GM21526 (cell line): ENCODE measurements around the gene OR4E2.
"Not testable (repeated sequence)": the region's sequence is repeated elsewhere in the genome, so short reads cannot be mapped to it uniquely, and the experiment has no call there.

ENCODE experiments used
- ATAC-seq: cut with Tn5 transposase; IDR thresholded peaks from one replicate; pipeline ENCODE4 v1.9.1; 2021; ENCODE audit warnings: moderate library complexity; ENCODE audit not compliant: unreplicated experiment, low FRiP score

OR4E2 gene

GRCh38 chr14:21653331-21653885 is at the start of gene OR4E2:
TSS of gene OR4E2 (plus strand) at chr14:21653835. CDS start at chr14:21665083, 11,248 bp downstream.
- no peak for ATAC-seq

- no peak for ATAC-seq
Observed at GRCh38 chr14:21612324-21612723, 41.3 kb upstream of the OR4E2 start.

- no peak for ATAC-seq
Observed at GRCh38 chr14:21614240-21614639, 39.4 kb upstream of the OR4E2 start.

GRCh38 chr14:21617614-21618013 is 36.0 kb upstream of the OR4E2 start:
- no peak for ATAC-seq

- no peak for ATAC-seq
Observed at GRCh38 chr14:21626491-21627230, 27.0 kb upstream of the OR4E2 start.

GRCh38 chr14:21630503-21630902 is 23.1 kb upstream of the OR4E2 start:
- not testable (repeated sequence) for ATAC-seq

- ATAC-seq: no peak
Observed at GRCh38 chr14:21631084-21631483, 22.6 kb upstream of the OR4E2 start.

- no peak for ATAC-seq
Observed at GRCh38 chr14:21634840-21635239, 18.8 kb upstream of the OR4E2 start, which contains the start of gene OR10G2. TSS of gene OR10G2 (minus strand) at chr14:21634940. CDS start at chr14:21634842, 98 bp downstream.

- no peak for ATAC-seq
Observed at GRCh38 chr14:21642683-21643082, 11.0 kb upstream of the OR4E2 start.

- ATAC-seq: no peak
Observed at GRCh38 chr14:21643407-21643806, 10.2 kb upstream of the OR4E2 start.

GRCh38 chr14:21647380-21647779 is 6.3 kb upstream of the OR4E2 start:
- no peak for ATAC-seq

- ATAC-seq: no peak
Observed at GRCh38 chr14:21652209-21652808, 1.3 kb upstream of the OR4E2 start.

GRCh38 chr14:21654215-21654614 is 580 bp downstream of the OR4E2 start:
- ATAC-seq: no peak

- ATAC-seq: no peak
Observed at GRCh38 chr14:21656980-21657379, 3.3 kb downstream of the OR4E2 start.

- no peak for ATAC-seq
Observed at GRCh38 chr14:21668377-21668776, 14.7 kb downstream of the OR4E2 start.

GRCh38 chr14:21669284-21669683 is 15.6 kb downstream of the OR4E2 start:
- ATAC-seq: no peak

GRCh38 chr14:21671371-21671770 is 17.7 kb downstream of the OR4E2 start:
- no peak for ATAC-seq

GRCh38 chr14:21672116-21672515 is 18.5 kb downstream of the OR4E2 start:
- no peak for ATAC-seq

GRCh38 chr14:21673718-21674117 is 20.1 kb downstream of the OR4E2 start, which contains the start of gene OR4E1:
TSS of gene OR4E1 (minus strand) at chr14:21673818. CDS start at chr14:21670935, 2,883 bp downstream.
- ATAC-seq: no peak

- no peak for ATAC-seq
Observed at GRCh38 chr14:21675566-21675965, 21.9 kb downstream of the OR4E2 start.

- ATAC-seq: no peak
Observed at GRCh38 chr14:21680072-21680471, 26.4 kb downstream of the OR4E2 start.

- ATAC-seq: no peak
Observed at GRCh38 chr14:21686468-21686867, 32.8 kb downstream of the OR4E2 start.
